G401 (cell line): Measurements from ENCODE around the gene PLA2G2D. TPM values are rescaled to one million over a fixed set of nuclear protein-coding genes. Genes with fewer than 3 reads are reported as not detected.

Experiments used
- DNase-seq: peaks from one replicate; pipeline ENCODE4 v3.0.0-alpha.2; 2015; ENCODE audit warnings: low spot score
- in situ Hi-C: cut with HindIII; loops from 2 replicates; pipeline ENCODE4 v1.10.0; 2016; ENCODE audit warnings: low sequenced_read_pairs, mixed read lengths
- total RNA-seq: library from RNA; depleted of rRNA; stranded (reverse); fragments of >200 nt; shearing (Covaris generic); gene quantifications from 2 replicates; pipeline ENCODE4 v1.2.3, GENCODE V29; 2014

PLA2G2D gene
- total RNA-seq, 1 experiment from 2014 or later: not detected

GRCh38 chr1:20123722-20124455 is 4.6 kb upstream of the PLA2G2D start:
- DNase-seq: no peak
- in situ Hi-C loops: no loop called here

- DNase-seq: no peak
- in situ Hi-C loops: no loop called here
Observed at GRCh38 chr1:20120796-20121195, 1.5 kb upstream of the PLA2G2D start.

DNA sequence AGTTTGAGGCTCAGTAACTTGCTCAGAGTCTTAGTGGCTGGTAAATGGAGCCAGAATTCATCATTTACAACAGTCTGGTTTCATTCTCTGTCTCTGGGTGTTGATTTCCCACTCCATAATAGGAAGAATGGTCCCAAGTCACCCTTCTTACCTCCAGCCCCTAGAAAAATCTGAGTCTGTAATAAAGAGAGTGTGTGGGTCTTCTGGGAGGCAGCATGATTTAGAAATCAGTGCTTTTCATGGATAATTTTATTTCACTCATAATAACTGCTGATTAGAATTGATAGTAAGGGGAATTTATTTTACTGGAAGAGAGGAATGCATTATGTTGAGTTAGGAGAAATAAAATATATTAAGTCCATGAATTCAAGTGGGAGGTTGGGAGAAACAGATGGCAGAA is 2.1 kb downstream of the PLA2G2D start:
- no peak for DNase-seq
- in situ Hi-C loops: no loop called here

- in situ Hi-C loops: no loop called here
- DNase-seq: no peak
Observed at GRCh38 chr1:20115916-20116315, 3.4 kb downstream of the PLA2G2D start.

GRCh38 chr1:20115479-20115878 is 3.9 kb downstream of the PLA2G2D start:
- DNase-seq: no peak
- in situ Hi-C loops: no loop called here

- in situ Hi-C loops: no loop called here
- no peak for DNase-seq
Observed at GRCh38 chr1:20114021-20114648, 5.2 kb downstream of the PLA2G2D start.

DNA sequence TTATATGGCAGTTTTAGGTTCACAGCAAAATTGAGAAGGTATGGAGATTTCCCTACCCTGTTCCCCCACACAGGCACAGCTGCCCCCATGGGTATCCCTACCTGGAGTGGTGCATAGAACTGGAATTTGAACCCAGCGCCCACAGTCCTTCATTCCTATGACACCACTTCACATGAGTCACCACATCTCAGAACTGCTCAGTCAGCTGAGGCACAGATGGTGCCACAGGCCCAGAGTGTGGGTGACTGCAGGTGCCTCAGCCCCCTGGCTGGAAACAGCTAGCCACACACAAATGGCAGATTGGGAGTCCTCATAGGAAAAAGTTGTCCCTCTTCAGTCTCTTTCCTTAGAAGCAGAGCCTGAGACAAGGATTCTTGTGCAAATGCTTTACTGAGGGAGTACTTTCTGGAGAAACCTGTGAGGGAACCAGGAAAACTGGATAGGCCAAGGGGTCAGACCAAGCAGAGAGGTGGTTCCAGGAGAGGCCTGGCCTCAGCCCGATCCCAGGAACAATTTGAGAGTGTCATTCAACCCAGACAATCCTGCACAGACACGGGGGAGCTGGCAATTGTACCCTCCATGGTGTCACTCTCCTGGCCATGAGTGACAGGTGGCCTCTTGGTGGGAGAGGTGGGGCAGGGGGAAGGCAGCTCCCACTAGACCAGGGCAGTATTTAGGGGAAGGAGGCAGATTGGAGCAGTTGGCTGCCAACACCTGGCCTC is 6.9 kb downstream of the PLA2G2D start:
- in situ Hi-C loops: no loop called here
- no peak for DNase-seq

- no peak for DNase-seq
- in situ Hi-C loops: no loop called here
Observed at GRCh38 chr1:20111452-20111851, 7.9 kb downstream of the PLA2G2D start.

DNA sequence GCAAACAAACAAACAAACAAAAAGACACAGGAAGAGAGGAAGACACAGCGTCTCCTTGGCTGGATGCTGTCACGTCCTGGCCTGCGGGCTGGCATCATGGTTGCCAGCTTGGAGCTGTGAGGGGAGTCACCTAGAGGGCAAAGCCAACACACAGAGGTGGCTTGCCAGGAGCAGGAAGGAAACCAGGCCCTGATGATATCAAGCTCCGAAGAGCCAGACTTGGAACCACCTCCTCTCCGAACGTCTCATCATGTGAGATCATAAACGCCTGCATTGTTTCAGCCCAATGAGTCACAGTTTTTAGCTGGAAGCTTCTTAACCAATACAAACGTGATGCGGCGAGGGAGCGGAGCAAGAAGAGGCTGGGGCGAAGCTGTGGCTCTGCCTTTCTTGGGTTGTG is 8.7 kb downstream of the PLA2G2D start:
- in situ Hi-C loops: no loop called here
- no peak for DNase-seq

GRCh38 chr1:20109223-20109856 is 10.0 kb downstream of the PLA2G2D start:
- in situ Hi-C loops: no loop called here
- DNase-seq: no peak

GRCh38 chr1:20108366-20109123 is 10.8 kb downstream of the PLA2G2D start:
- no peak for DNase-seq
- in situ Hi-C loops: no loop called here

- DNase-seq: no peak
- in situ Hi-C loops: no loop called here
Observed at GRCh38 chr1:20107796-20108195, 11.5 kb downstream of the PLA2G2D start.

GRCh38 chr1:20107351-20107750 is 12.0 kb downstream of the PLA2G2D start:
- in situ Hi-C loops: no loop called here
- no peak for DNase-seq

DNA sequence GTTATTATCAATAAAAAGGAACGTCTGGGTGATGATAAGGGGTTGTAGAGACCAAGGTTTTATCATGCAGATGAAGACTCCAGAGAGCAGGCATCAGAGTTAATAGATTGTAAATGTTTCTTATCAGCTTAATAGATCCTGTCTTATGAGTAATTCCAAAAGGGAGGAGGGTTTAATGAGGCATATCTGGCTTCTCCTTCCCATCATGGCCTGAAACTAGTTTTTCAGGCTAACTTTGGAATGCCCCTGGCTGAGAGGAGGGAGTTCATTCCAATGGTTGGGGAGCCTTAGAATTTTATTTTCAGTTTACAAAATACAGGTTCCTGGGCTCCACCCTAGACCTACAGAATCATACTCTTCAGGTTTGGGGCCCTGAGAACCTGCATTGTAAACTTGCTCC is 13.5 kb downstream of the PLA2G2D start:
- DNase-seq: no peak
- in situ Hi-C loops: no loop called here

DNA sequence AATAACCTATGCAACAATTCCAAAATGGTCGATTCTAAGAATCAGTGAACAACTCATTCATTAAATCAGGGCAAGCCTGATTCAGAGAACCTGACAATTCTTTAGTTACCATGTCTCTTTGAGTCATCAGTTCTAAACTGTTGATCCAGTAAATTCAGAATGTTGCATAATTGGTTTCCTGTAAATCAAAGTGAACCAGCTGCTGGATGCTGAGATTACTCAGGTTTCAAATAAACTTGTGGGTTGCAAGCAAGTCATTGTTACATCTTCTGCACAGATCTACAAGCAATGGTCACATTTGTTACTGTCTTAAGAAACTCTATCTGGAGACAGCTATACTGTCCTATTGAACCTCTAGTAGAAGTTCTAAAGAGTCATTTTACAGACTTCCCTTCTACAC is 16.5 kb downstream of the PLA2G2D start:
- in situ Hi-C loops: no loop called here
- DNase-seq: no peak

GRCh38 chr1:20100632-20101355 is 18.5 kb downstream of the PLA2G2D start:
- in situ Hi-C loops: no loop called here
- DNase-seq: peak; percentile 58

GRCh38 chr1:20099533-20099932 is 19.8 kb downstream of the PLA2G2D start:
- in situ Hi-C loops: no loop called here
- DNase-seq: no peak

- no peak for DNase-seq
- in situ Hi-C loops: no loop called here
Observed at GRCh38 chr1:20096840-20097447, 22.4 kb downstream of the PLA2G2D start.
